ENCODE data around the gene TXLNB.

DNA sequence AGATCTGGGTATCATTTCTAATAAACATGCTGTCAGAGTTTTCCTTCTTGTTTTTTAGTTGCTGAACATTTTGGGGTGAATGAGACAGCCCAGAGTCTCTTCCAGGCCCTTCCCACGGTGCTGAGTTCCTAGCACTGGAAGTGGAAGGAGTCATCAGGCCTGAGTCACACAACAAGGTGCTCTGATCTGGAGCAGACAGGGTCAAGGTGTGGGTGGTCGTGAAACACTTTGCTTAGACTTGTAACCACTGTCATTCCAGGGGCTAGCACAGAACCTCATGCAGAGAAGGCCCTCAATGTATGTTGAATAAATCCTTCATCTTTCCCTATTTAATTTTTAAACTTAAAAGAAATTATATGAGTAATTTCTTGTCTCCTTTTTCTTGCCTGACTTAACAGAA lies 60.6 kb downstream of the TXLNB start:
- TF ChIP-seq, protein P1, sequence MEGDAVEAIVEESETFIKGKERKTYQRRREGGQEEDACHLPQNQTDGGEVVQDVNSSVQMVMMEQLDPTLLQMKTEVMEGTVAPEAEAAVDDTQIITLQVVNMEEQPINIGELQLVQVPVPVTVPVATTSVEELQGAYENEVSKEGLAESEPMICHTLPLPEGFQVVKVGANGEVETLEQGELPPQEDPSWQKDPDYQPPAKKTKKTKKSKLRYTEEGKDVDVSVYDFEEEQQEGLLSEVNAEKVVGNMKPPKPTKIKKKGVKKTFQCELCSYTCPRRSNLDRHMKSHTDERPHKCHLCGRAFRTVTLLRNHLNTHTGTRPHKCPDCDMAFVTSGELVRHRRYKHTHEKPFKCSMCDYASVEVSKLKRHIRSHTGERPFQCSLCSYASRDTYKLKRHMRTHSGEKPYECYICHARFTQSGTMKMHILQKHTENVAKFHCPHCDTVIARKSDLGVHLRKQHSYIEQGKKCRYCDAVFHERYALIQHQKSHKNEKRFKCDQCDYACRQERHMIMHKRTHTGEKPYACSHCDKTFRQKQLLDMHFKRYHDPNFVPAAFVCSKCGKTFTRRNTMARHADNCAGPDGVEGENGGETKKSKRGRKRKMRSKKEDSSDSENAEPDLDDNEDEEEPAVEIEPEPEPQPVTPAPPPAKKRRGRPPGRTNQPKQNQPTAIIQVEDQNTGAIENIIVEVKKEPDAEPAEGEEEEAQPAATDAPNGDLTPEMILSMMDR (IDR thresholded peaks at IDR 0.05 in 8 of 11, conservative IDR thresholded peaks at IDR 0.05 in 3 of 11) = no peak
- TF ChIP-seq POLR2AphosphoS5 (IDR thresholded peaks at IDR 0.05) = no peak

Measured in spleen (tissue), 7 donors.